M059J (cell line): ENCODE results near the gene CDH20. TPM values are rescaled to one million over a fixed set of nuclear protein-coding genes. Genes with fewer than 3 reads are reported as not detected.

Source experiments
- DNase-seq: peaks from one replicate; pipeline ENCODE4 v3.0.0-alpha.2; 2012; ENCODE audit warnings: low read depth
- total RNA-seq: library from RNA; depleted of rRNA; stranded (reverse); fragments of >200 nt; shearing (Covaris generic); gene quantifications from 2 replicates; pipeline ENCODE4 v1.2.3, GENCODE V29; 2014

The CDH20 gene
- total RNA-seq, 1 experiment from 2014 or later, result not detected

- peak; percentile 63 for DNase-seq
Observed at GRCh38 chr18:61574665-61575064, 241.4 kb downstream of the CDH20 start.

GRCh38 chr18:61575419-61575818, 242.2 kb downstream of the CDH20 start:
- peak; percentile 35 for DNase-seq

DNA sequence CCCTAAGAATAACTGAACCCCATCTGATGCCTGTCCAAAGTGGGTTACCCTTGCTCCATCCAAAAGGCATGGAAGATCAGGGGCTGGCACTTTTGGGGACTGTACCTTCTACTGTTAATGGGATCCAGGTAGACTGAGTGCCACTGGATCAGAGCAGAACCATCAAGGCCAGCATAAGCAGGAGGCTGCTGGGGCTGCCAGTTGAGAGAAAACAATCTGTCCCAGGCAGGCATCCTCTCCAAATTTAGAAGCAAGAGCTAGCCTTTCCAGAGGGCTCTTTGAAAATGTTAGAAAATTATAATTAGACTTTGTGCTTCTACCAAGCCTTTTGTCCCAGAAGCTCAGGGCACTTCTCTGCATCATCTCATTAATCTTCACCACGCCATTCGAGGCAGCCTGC, 245.6 kb downstream of the CDH20 start:
- no peak for DNase-seq

DNA sequence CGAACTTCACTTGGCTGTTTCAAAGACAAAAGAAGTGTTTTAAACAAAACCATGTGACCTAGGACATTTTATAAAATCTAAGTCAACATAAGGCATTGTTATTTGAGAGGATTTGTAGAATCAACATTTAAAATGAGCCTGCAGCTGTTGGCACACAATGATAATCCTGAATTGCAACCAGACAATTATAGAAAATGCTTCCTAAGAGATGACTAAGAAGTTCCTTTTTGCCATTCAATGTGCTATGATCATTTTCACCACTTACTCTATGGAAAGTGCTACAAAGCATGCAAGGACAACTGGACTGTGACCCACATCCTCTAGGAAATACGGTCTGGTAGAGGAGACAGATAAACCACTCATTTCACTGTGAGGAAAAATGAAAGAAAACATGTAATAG, 246.4 kb downstream of the CDH20 start:
- DNase-seq, result peak; percentile 30

DNA sequence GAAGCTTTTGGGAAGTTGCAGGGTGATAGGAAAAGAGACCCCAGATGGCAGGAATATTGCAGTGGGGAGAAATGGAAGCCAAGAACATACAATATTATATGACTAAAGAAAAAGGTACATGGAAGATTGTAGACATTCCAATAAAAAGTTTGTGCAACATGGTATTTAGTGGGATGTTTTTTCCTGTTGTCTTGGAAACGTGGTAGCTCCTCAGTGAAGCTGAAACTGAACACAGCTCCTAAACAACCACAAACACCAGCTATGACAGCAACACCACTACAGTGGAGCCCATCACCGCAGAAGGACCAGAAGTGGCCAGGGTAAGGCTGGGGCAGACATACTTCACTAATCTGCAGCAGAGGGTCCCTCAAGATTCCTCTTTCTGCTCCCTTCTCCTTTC, 246.8 kb downstream of the CDH20 start:
- DNase-seq, result peak; percentile 74

DNA sequence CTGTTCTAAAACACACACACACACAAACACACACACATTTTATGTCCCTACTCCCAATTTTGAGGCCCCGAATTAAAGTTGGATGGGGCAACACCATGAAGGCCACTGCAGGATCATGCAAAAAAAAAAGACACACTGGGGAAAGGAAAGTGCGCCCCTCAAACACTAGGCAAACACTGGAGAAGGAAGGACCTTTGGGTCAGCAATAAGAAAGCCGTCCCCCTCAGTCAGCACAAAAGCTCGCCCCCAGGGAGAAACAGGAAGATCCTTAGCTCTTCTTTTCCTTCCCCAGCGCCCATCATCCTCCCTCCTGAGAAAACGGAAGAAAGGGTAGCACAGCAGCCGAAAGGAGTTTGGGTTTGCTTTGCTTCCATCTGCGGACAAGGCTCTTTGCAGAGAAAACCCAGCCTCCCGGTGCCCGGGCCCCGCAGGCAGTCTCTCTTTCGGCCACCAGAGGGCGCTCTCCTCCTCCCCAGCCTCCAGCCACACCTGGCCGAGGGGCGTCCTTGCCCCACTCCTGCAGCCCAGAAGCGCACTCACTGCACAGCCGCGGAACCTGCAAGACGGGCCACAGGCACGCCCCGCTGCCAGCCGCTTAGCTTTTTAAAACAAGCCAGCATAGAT, 248.5 kb downstream of the CDH20 start:
- peak; percentile 63 for DNase-seq

DNA sequence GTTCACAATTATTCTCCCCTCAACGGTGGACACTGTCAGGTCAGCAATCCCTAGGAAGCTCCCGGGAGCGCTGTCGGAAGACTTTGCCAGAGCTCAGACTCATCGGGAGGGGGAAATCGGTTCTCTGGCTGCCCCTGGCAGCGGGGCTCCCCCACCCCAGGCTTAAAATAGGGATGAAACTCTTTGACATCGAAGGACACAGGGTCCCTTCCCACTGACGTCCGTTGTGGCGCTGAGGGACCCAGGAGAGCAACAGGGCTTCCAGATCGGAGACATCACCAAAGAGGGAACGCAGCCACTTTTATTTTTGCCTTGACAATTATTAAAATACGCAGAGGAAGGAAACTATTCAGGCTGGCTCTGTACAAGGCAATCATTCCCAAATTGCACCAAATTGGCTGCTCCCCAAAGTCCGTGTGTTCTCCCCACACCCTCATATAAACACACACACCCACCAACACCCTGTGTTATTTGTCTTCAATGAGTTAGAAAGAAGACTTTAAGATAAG, 249.0 kb downstream of the CDH20 start:
- DNase-seq, result no peak

DNA sequence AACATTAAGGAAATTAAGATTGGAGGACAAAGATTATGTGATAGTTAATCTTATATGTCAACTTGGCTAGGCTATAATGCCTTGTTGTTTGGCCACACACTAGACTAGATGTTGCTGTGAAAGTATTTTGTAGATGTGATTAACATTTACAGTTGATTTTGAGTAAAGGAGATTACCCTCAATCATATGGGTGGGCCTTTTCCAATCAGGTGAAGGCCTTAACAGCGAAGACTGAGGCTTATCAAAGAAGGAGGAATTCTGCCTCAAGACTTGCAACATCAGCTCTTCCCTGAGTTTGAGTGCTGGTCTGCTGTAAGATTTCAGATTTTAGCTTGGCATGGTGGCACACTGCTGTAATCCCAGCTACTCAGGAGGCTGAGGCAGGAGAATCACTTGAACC, 250.3 kb downstream of the CDH20 start:
- DNase-seq, result no peak

DNA sequence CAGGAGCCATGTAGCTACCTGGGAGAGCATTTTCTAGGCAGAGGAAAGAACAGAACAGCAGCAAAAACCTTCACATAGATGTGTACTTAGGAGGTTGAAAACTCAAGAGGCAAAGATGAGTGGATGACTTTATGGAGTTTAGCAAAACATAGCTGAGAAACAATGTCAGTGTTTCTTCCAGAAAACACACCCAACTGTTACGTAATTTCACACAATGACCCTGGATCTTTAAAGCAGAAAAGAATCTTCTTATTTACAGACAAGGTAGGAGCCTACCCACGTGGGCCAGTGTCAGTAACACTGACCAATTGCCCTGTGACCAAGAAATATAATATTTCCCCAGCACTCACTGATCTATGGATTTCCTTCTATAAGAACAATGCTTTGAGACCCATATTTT, 254.6 kb downstream of the CDH20 start:
- DNase-seq, result no peak

DNA sequence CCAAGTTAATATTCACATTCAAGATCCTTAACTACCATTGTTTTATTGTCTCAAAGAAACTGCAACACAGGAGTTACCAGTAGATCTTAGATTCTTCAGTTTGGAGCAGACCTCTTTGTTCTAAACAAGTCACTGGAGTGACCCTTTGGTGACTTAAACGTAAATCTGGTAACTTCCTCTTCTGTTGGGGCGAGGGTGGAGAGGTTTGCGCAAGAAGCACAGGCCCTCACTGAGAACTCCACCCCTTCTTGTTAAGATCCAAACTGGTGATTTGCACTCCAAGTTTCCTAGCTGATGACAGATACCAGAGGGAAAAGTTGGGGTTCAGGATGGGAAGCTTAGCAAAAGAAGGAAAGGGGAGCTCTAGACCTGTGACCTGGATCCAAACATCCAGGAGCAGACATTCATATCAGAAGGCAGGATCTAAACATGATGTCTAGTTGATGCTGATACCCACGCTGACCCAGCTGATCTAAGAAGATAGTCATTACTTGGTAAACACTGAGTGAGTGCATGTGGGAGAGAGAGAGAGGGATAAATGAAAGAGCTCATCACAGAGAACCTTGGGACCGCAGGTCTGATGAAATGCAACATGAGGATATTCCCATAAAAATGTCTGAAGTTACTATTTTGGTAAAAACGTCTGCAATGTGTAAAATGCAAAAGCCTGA, 256.0 kb downstream of the CDH20 start:
- DNase-seq, result no peak

- DNase-seq, result peak; percentile 72
Observed at GRCh38 chr18:61589724-61590065, 256.5 kb downstream of the CDH20 start.

DNA sequence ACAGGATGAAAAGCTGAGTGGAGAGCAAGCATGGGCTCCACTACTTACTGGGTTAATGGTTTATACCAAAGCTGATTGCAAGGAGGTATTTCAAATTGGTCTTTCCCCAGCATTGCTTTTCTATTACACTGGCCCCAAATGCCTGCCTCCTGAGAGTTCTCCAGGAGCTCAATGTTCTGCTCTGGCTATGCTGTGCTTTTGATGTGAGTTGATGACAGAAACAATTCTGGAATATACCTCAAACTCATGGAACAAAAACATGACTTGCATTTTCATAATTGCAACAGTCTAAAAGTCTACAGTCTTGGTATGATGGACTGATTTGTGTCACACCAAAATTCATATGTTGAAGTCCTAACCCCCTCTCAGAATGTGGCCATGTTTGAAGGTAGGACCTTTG, 258.0 kb downstream of the CDH20 start:
- DNase-seq, result no peak

GRCh38 chr18:61595615-61596251, 262.5 kb downstream of the CDH20 start:
- no peak for DNase-seq

DNA sequence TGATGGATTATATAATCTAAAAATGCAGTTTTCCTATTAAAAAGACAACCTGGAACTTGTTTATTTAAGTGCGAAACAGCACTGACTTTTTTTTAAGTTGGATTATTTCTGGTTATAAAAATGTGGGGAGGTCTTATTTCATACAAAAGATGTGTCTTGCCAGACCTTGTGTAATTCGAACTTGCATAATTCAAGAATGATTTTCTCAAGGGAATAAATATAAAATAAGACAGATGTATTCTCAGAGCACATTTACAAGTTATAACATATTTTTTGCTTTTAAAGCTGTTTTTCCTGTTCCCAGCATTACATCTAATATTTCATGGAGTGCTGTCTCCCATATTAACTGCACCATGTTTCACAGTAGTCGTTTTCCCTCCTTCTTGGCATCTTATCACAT, 263.1 kb downstream of the CDH20 start:
- no peak for DNase-seq

DNA sequence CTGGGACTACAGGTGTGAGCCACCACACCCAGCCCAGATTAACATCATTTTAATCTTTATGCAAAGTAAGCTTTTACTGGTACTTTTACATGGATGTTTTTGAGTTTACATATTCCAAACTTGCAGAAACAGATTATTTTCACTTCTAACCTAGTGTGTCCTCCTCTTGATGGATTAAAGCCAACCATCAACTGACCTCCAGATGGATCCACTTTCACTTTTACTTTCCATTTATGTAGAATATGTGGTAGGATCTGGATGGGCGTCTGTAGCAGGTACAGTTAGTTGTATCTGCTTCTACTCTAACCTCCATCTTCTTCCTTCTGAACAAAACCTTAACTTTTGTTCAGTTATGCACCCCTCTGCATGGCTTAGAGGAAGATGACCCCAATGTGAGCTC, 264.1 kb downstream of the CDH20 start:
- DNase-seq, result peak; percentile 19

- no peak for DNase-seq
Observed at GRCh38 chr18:61600422-61600821, 267.2 kb downstream of the CDH20 start.

DNA sequence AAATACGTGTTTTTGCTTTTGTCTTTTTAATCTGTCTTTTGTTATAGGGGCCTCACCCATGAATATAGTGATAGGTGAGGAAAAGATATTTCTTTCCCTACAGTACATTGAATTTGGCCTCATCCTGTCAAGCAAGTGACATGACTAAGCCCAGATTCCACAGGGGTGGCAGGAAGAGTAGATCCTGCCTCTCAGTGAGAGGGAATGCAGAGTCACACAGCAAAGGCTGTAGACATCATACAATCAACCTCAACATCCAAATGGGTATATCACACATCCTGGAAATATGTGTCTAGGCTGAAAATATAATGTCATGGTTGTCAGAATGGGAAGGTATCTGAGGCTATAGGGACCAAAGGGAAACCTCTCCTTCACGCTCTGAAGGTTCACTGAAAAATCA, 269.6 kb downstream of the CDH20 start:
- peak; percentile 70 for DNase-seq
